DOHH2 (cell line): Measurements from ENCODE around the gene B3GALNT1.

Source experiments
- H3F3A ChIP-seq: fragments of 200-600 bp; sonication (generic), shearing (Covaris generic); 2 replicates; pipeline ENCODE4 v1.6.0; 2016; ENCODE audit warnings: antibody characterized with exemption, mild to moderate bottlenecking; ENCODE audit not compliant: control insufficient read depth, insufficient read depth
- H3K27ac ChIP-seq: fragments of 200-600 bp; sonication (generic); 2 replicates; pipeline ENCODE4 v1.5.1; 2014; ENCODE audit warnings: low read depth, mild to moderate bottlenecking, low read length, moderate library complexity
- H3K27me3 ChIP-seq: fragments of 200-600 bp; sonication (generic); 2 replicates; pipeline ENCODE4 v1.6.1; 2014; ENCODE audit warnings: mild to moderate bottlenecking, low read length, mixed read lengths; ENCODE audit not compliant: control insufficient read depth
- H3K36me3 ChIP-seq: fragments of 200-600 bp; sonication (generic); 2 replicates; pipeline ENCODE4 v1.6.1; 2014; ENCODE audit warnings: mild to moderate bottlenecking, low read length, moderate library complexity, mixed read lengths; ENCODE audit not compliant: control insufficient read depth
- H3K4me1 ChIP-seq: fragments of 200-600 bp; sonication (generic); 2 replicates; pipeline ENCODE4 v1.6.1; 2014; ENCODE audit warnings: mild to moderate bottlenecking, low read length, mixed read lengths; ENCODE audit not compliant: control insufficient read depth
- H3K4me2 ChIP-seq: fragments of 200-600 bp; sonication (generic); 2 replicates; pipeline ENCODE4 v1.6.0; 2014; ENCODE audit warnings: mild to moderate bottlenecking, low read length, moderate library complexity
- H3K4me3 ChIP-seq: fragments of 200-600 bp; sonication (generic); 2 replicates; pipeline ENCODE4 v1.5.1; 2014; ENCODE audit warnings: mild to moderate bottlenecking, low read length, mixed read lengths
- H3K79me2 ChIP-seq: fragments of 200-600 bp; sonication (generic); 2 replicates; pipeline ENCODE4 v1.6.1; 2014; ENCODE audit warnings: mild to moderate bottlenecking, low read length, mixed read lengths; ENCODE audit not compliant: control insufficient read depth
- H3K9me2 ChIP-seq: fragments of 200-600 bp; sonication (generic); replicated peaks from 2 replicates; pipeline ENCODE4 v1.6.1; 2014; ENCODE audit warnings: mild to moderate bottlenecking, low read length, mixed read lengths; ENCODE audit not compliant: control insufficient read depth
- H3K9me3 ChIP-seq: fragments of 200-600 bp; sonication (generic); 2 replicates; pipeline ENCODE4 v1.6.1; 2014; ENCODE audit warnings: antibody characterized with exemption, low read length, mixed read lengths; ENCODE audit not compliant: control insufficient read depth, insufficient read depth
- H4K20me1 ChIP-seq: fragments of 200-600 bp; sonication (generic); 2 replicates; pipeline ENCODE4 v1.6.0; 2014; ENCODE audit warnings: low read depth, mild to moderate bottlenecking, antibody characterized with exemption, low read length, moderate library complexity; ENCODE audit not compliant: control insufficient read depth, insufficient read depth
- EZH2phosphoT487 ChIP-seq: fragments of 200-600 bp; sonication (generic); IDR thresholded peaks from 2 replicates; pipeline ENCODE4 v1.6.1; 2017; ENCODE audit warnings: borderline replicate concordance, mild to moderate bottlenecking, antibody characterized with exemption, low read length, moderate library complexity, mixed read lengths
- TF ChIP-seq, protein P1 (sequence below): fragments of 200-600 bp; sonication (generic); IDR thresholded peaks from one replicate; pipeline ENCODE4 v1.5.1; 2014; ENCODE audit warnings: antibody characterized with exemption, mild to moderate bottlenecking, low read depth, low read length; ENCODE audit not compliant: poor library complexity, severe bottlenecking

The B3GALNT1 gene

DNA sequence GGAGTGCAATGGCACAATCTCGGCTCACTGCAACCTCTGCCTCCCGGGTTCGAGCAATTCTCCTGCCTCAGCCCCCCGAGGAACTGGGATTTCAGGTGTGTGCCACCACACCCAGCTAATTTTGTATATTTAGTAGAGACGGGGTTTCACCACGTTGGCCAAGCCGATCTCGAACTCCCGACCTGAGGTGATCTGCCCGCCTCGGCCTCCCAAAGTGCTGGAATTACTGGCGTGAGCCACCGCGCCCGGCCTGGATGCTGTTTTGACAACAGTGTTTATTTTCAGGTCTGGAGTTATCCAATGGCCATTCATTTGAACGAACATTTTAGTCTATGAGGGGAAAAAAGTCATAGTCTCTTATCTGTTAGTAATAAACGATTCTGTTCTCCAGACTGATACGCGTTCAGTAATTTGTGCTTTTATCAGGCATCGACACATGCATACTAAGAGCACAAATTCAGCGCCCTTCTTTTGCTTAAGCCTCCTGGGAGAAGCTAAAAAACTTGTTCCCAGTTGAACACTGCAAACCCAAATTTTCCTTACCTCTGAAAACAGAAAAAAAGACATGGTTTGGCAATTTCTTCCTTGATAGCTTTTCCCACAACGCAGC lies 1.3 kb downstream of the B3GALNT1 start:
- no peaks in the 10 kb centered on the region for H3K79me2 ChIP-seq
- H3K4me2 ChIP-seq: no peak overlapping the region
- H3K9me2 ChIP-seq: no peaks in the 10 kb centered on the region
- no peaks in the 10 kb centered on the region for H4K20me1 ChIP-seq
- TF ChIP-seq, protein P1, sequence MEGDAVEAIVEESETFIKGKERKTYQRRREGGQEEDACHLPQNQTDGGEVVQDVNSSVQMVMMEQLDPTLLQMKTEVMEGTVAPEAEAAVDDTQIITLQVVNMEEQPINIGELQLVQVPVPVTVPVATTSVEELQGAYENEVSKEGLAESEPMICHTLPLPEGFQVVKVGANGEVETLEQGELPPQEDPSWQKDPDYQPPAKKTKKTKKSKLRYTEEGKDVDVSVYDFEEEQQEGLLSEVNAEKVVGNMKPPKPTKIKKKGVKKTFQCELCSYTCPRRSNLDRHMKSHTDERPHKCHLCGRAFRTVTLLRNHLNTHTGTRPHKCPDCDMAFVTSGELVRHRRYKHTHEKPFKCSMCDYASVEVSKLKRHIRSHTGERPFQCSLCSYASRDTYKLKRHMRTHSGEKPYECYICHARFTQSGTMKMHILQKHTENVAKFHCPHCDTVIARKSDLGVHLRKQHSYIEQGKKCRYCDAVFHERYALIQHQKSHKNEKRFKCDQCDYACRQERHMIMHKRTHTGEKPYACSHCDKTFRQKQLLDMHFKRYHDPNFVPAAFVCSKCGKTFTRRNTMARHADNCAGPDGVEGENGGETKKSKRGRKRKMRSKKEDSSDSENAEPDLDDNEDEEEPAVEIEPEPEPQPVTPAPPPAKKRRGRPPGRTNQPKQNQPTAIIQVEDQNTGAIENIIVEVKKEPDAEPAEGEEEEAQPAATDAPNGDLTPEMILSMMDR: no peak
- TF ChIP-seq EZH2phosphoT487: no peak
- peaks cover 10% of the 10 kb centered on the region; the same call in 1 of the 2 replicates for H3K27me3 ChIP-seq
- no peaks in the 10 kb centered on the region; the same call in 1 of the 2 replicates for H3K9me3 ChIP-seq
- no peaks in the 10 kb centered on the region for H3K36me3 ChIP-seq
- no peaks in the 10 kb centered on the region for H3F3A ChIP-seq
- no peak overlapping the region for H3K4me3 ChIP-seq
- no peaks in the 10 kb centered on the region for H3K4me1 ChIP-seq
- H3K27ac ChIP-seq: no peak overlapping the region

DNA sequence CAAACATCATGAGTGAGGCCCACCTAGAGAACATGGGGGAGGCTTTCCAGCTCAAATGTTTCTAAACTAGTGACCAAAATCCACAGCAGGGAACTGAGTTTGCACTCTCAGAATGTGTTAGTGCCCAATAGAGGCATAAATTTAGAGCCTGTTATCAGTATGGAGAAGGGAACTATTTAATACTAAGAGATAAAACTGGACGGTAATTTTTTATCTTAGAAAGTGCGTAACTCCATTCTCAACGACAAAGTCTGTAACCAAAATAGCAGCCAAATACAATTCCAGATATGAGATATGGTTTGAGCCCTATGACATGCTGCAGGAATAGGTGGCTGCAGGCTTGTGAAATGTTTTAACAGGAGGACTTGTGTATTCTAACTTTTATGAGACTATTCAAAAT lies 3.5 kb downstream of the B3GALNT1 start:
- Histone ChIP-seq H3K79me2 (no peaks in the 10 kb centered on the region), H3K4me3 (no peak overlapping the region), H3F3A (no peaks in the 10 kb centered on the region), H3K36me3 (no peaks in the 10 kb centered on the region), H3K9me2 (no peaks in the 10 kb centered on the region), H3K9me3 (no peaks in the 10 kb centered on the region; the same call in 1 of the 2 replicates), H3K4me1 (no peaks in the 10 kb centered on the region), H4K20me1 (no peaks in the 10 kb centered on the region), H3K4me2 (no peak overlapping the region), H3K27me3 (peaks cover 10% of the 10 kb centered on the region; the same call in 1 of the 2 replicates), H3K27ac (no peak overlapping the region)
- TF ChIP-seq, protein P1: no peak
- no peak for TF ChIP-seq EZH2phosphoT487

DNA sequence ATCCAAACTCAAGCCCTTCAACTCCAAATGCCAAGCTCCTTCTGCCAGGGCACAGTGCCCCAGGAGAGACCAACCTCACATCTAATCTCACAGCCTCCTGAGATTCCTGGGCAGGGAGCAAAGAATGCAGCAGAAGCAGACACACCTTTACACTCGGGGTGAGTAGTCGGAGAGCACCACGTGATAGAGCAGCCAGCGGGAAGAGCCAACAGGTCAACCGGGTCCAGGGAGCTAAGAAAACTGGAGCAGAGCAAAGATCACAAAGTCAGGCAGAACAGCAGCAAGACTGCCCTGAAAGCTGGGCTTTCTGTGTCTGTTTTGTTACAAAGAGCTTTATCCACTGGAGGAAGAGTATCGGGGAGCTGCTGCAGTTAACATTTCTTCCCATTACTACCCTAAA lies 4.2 kb downstream of the B3GALNT1 start:
- Histone ChIP-seq H3K9me3 (no peaks in the 10 kb centered on the region; the same call in 1 of the 2 replicates), H4K20me1 (no peaks in the 10 kb centered on the region), H3F3A (no peaks in the 10 kb centered on the region), H3K9me2 (no peaks in the 10 kb centered on the region), H3K4me2 (no peak overlapping the region), H3K27ac (no peak overlapping the region), H3K27me3 (peaks cover 10% of the 10 kb centered on the region; the same call in 1 of the 2 replicates), H3K4me1 (no peaks in the 10 kb centered on the region), H3K36me3 (no peaks in the 10 kb centered on the region), H3K4me3 (no peak overlapping the region), H3K79me2 (no peaks in the 10 kb centered on the region)
- TF ChIP-seq EZH2phosphoT487: no peak
- TF ChIP-seq, protein P1: no peak
